ENCODE measurements around the gene PPM1L. TPM values are rescaled to one million over a fixed set of nuclear protein-coding genes. Genes with fewer than 3 reads are reported as not detected.

Gene PPM1L
- total RNA-seq, 4 donors from 2014 or later: 30.8 to 88.1 (median 52.7) TPM

DNA sequence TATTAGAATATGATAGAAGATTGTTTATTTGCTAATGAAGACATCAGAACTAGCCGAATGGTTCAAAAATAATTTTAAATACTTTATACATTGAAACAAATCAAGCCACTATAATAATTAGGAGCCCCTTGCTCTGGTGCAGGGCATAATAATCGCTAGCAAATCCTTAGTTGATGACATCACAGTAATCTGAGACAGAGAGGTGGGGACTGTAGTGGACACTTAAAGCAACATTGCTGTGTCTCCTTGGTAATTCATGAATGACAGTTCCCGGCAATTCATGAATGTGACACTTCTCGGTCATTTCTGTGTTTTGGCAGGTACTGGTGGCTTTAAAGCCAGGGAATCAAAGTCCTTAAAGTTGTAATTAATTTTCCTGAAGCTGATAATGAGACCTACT lies 114.3 kb downstream of the PPM1L start:
- intact Hi-C loops (cut with DNase I): no loop called here
- peaks cover 5 to 45% (median 24%) of the 10 kb centered on the region in 4 donors for H3K4me1 ChIP-seq
- no peaks in the 10 kb centered on the region for H3K9me3 ChIP-seq
- TF ChIP-seq POLR2AphosphoS5 (IDR thresholded peaks at IDR 0.05): no peak
- TF ChIP-seq EP300 (IDR thresholded peaks at IDR 0.05): no peak
- TF ChIP-seq POLR2A (IDR thresholded peaks at IDR 0.05; ENCODE audit: low read depth): no peak
- TF ChIP-seq, protein P1, sequence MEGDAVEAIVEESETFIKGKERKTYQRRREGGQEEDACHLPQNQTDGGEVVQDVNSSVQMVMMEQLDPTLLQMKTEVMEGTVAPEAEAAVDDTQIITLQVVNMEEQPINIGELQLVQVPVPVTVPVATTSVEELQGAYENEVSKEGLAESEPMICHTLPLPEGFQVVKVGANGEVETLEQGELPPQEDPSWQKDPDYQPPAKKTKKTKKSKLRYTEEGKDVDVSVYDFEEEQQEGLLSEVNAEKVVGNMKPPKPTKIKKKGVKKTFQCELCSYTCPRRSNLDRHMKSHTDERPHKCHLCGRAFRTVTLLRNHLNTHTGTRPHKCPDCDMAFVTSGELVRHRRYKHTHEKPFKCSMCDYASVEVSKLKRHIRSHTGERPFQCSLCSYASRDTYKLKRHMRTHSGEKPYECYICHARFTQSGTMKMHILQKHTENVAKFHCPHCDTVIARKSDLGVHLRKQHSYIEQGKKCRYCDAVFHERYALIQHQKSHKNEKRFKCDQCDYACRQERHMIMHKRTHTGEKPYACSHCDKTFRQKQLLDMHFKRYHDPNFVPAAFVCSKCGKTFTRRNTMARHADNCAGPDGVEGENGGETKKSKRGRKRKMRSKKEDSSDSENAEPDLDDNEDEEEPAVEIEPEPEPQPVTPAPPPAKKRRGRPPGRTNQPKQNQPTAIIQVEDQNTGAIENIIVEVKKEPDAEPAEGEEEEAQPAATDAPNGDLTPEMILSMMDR (IDR thresholded peaks at IDR 0.05): no peak
- DNase-seq (ENCODE audit: extremely low spot score): no peak
- WGBS: 54% methylated on average over 4 of the region's 4 CpGs
- H3K36me3 ChIP-seq: no peaks in the 10 kb centered on the region
- H3K4me3 ChIP-seq: no peak overlapping the region
- H3K27me3 ChIP-seq: no peaks in the 10 kb centered on the region
- H3K27ac ChIP-seq (replicated peaks in 1 of 4): peak overlapping the region; percentile 9 to 36 (median 18)

GRCh38 chr3:160874736-160875135 lies 118.7 kb downstream of the PPM1L start:
- no peak overlapping the region for H3K4me3 ChIP-seq
- peaks cover 10 to 47% (median 36%) of the 10 kb centered on the region in 4 donors for H3K4me1 ChIP-seq
- H3K27ac ChIP-seq (replicated peaks in 1 of 4): no peak overlapping the region
- peaks cover 0 to 8% (median 3%) of the 10 kb centered on the region in 4 donors for H3K9me3 ChIP-seq
- H3K27me3 ChIP-seq: no peaks in the 10 kb centered on the region
- no peaks in the 10 kb centered on the region for H3K36me3 ChIP-seq
- no peak for DNase-seq (ENCODE audit: extremely low spot score)
- TF ChIP-seq POLR2A (IDR thresholded peaks at IDR 0.05; ENCODE audit: low read depth): no peak
- TF ChIP-seq EP300 (IDR thresholded peaks at IDR 0.05): no peak
- TF ChIP-seq, protein P1 (IDR thresholded peaks at IDR 0.05): no peak
- no peak for TF ChIP-seq POLR2AphosphoS5 (IDR thresholded peaks at IDR 0.05)
- intact Hi-C loops (cut with DNase I): loop anchor here (5.0 kb wide), 1 partner anchor 117 kb away; the partner anchor contains the start of gene PPM1L

- no peak overlapping the region for H3K4me3 ChIP-seq
- H3K27ac ChIP-seq (replicated peaks in 1 of 4): no peak overlapping the region
- TF ChIP-seq POLR2AphosphoS5 (IDR thresholded peaks at IDR 0.05) (no peak), POLR2A (IDR thresholded peaks at IDR 0.05; ENCODE audit: low read depth) (no peak), EP300 (IDR thresholded peaks at IDR 0.05) (no peak)
- TF ChIP-seq, protein P1 (IDR thresholded peaks at IDR 0.05): no peak
- no peaks in the 10 kb centered on the region for H3K27me3 ChIP-seq
- WGBS: 49% methylated on average over 2 of the region's 2 CpGs
- H3K4me1 ChIP-seq: peaks cover 10 to 35% (median 24%) of the 10 kb centered on the region in 4 donors
- H3K9me3 ChIP-seq: peaks cover 0 to 8% (median 3%) of the 10 kb centered on the region in 4 donors
- intact Hi-C loops (cut with DNase I): loop anchor here (5.0 kb wide), 1 partner anchor 119 kb away; the partner anchor contains the start of gene PPM1L
- H3K36me3 ChIP-seq: no peaks in the 10 kb centered on the region
- no peak for DNase-seq (ENCODE audit: extremely low spot score)
These were observed 120.6 kb downstream of the PPM1L start for GRCh38 chr3:160876643-160877042.

- Histone ChIP-seq H3K4me1 (peaks cover 10 to 54% (median 26%) of the 10 kb centered on the region in 4 donors), H3K9me3 (peaks cover 0 to 8% (median 3%) of the 10 kb centered on the region in 4 donors), H3K36me3 (no peaks in the 10 kb centered on the region), H3K27me3 (no peaks in the 10 kb centered on the region), H3K4me3 (no peak overlapping the region), H3K27ac (replicated peaks in 1 of 4) (no peak overlapping the region)
- intact Hi-C loops (cut with DNase I): loop anchor here (5.0 kb wide), 1 partner anchor 123 kb away; the partner anchor contains the start of gene PPM1L
- TF ChIP-seq POLR2AphosphoS5 (IDR thresholded peaks at IDR 0.05): no peak
- no peak for TF ChIP-seq POLR2A (IDR thresholded peaks at IDR 0.05; ENCODE audit: low read depth)
- TF ChIP-seq, protein P1 (IDR thresholded peaks at IDR 0.05): no peak
- no peak for TF ChIP-seq EP300 (IDR thresholded peaks at IDR 0.05)
- DNase-seq (ENCODE audit: extremely low spot score): no peak
- WGBS: 69% methylated on average over 1 of the region's 1 CpG
These were observed 123.8 kb downstream of the PPM1L start for GRCh38 chr3:160879859-160880258.

GRCh38 chr3:160883373-160883772 lies 127.3 kb downstream of the PPM1L start:
- WGBS: 75% methylated on average over 3 of the region's 3 CpGs
- TF ChIP-seq, protein P1 (IDR thresholded peaks at IDR 0.05): no peak
- TF ChIP-seq EP300 (IDR thresholded peaks at IDR 0.05): no peak
- TF ChIP-seq POLR2AphosphoS5 (IDR thresholded peaks at IDR 0.05): no peak
- DNase-seq (ENCODE audit: extremely low spot score): no peak
- no peak overlapping the region for H3K4me3 ChIP-seq
- no peaks in the 10 kb centered on the region for H3K27me3 ChIP-seq
- intact Hi-C loops (cut with DNase I): no loop called here
- H3K27ac ChIP-seq (replicated peaks in 1 of 4): no peak overlapping the region
- peaks cover 0 to 2% (median under 1%) of the 10 kb centered on the region in 4 donors for H3K9me3 ChIP-seq
- peaks cover 8 to 40% (median 16%) of the 10 kb centered on the region in 4 donors for H3K4me1 ChIP-seq
- H3K36me3 ChIP-seq: no peaks in the 10 kb centered on the region
